AG04450 (cell line): ENCODE results near the gene OR10G6. TPM values are rescaled to one million over a fixed set of nuclear protein-coding genes. Genes with fewer than 3 reads are reported as not detected.
"Not testable (repeated sequence)": the region's sequence is repeated elsewhere in the genome, so short reads cannot be mapped to it uniquely, and the experiment has no call there.

ENCODE experiments used
- CTCF ChIA-PET: fragments of 300-600, 350-600 bp; formaldehyde crosslinking; extraction: SDS; loops from one replicate; lab custom pipeline; 2022; ENCODE audit warnings: antibody characterized with exemption, inconsistent platforms; lab: Charles Lee
- POLR2A ChIA-PET: fragments of 350-600 bp; formaldehyde crosslinking; extraction: SDS; loops from one replicate; lab custom pipeline; 2021; ENCODE audit warnings: antibody characterized with exemption, inconsistent platforms; lab: Yijun Ruan, JAX
- DNase-seq: peaks from one replicate; pipeline ENCODE4 v3.0.0-alpha.2; 2011; ENCODE audit warnings: low read depth, low spot score
- H3K27ac ChIP-seq: one replicate; pipeline ENCODE4 v1.5.1; 2012; ENCODE audit warnings: low read depth, low read length, control low read depth
- H3K27me3 ChIP-seq: one replicate; pipeline ENCODE4 v1.6.0; 2012; ENCODE audit warnings: low read length; ENCODE audit not compliant: control insufficient read depth, insufficient read depth
- H3K4me3 ChIP-seq: 2 replicates; pipeline ENCODE4 v1.5.1; 2011; ENCODE audit warnings: mild to moderate bottlenecking, low read depth, low read length, control low read depth
- H3K9me3 ChIP-seq: 2 replicates; pipeline ENCODE4 v1.5.1; 2012; ENCODE audit warnings: low read length; ENCODE audit not compliant: control insufficient read depth, insufficient read depth
- CTCF ChIP-seq: IDR thresholded peaks from 2 replicates; pipeline ENCODE4 v1.5.1; 2011; ENCODE audit warnings: low read depth, low read length, control low read depth, inconsistent platforms
- polyA plus RNA-seq: library from polyadenylated mRNA; depleted of rRNA; stranded (reverse); fragments of >200 nt; gene quantifications from 2 replicates; pipeline ENCODE4 v1.2.3, GENCODE V29; 2011

Gene OR10G6
- polyA plus RNA-seq, 1 experiment = not detected

GRCh38 chr11:124026498-124026897 lies 31.5 kb upstream of the OR10G6 start, which contains the start of gene OR10G8:
Gene OR10G8, plus strand, starts transcription at chr11:124026798. Its CDS starts 2,825 bp downstream, at chr11:124029623.
- Histone ChIP-seq H3K9me3 (no peaks in the 10 kb centered on the region), H3K27me3 (no peaks in the 10 kb centered on the region), H3K27ac (no peak within 1 kb of the TSS), H3K4me3 (no peak within 1 kb of the TSS)
- TF ChIP-seq CTCF = no peak
- no peak for DNase-seq
- ChIA-PET POLR2A (no interaction called here), CTCF (no interaction called here)

GRCh38 chr11:124015837-124016236 lies 20.9 kb upstream of the OR10G6 start:
- H3K4me3 ChIP-seq, DNase-seq, POLR2A ChIA-PET, H3K9me3 ChIP-seq, H3K27ac ChIP-seq, H3K27me3 ChIP-seq, CTCF ChIA-PET: not testable (repeated sequence)

GRCh38 chr11:124012697-124013096 lies 17.7 kb upstream of the OR10G6 start, which contains the start of gene OR10G4:
Gene OR10G4, plus strand, starts transcription at chr11:124012997. Its CDS starts 2,578 bp downstream, at chr11:124015575.
- no peak within 1 kb of the TSS for H3K4me3 ChIP-seq
- no peaks in the 10 kb centered on the region for H3K9me3 ChIP-seq
- ChIA-PET CTCF (no interaction called here), POLR2A (no interaction called here)
- no peak within 1 kb of the TSS for H3K27ac ChIP-seq
- DNase-seq = no peak
- TF ChIP-seq CTCF = no peak
- H3K27me3 ChIP-seq = no peaks in the 10 kb centered on the region

- ChIA-PET POLR2A (no interaction called here), CTCF (no interaction called here)
- no peak for TF ChIP-seq CTCF
- no peak for DNase-seq
- Histone ChIP-seq H3K27me3 (no peaks in the 10 kb centered on the region), H3K4me3 (no peak overlapping the region), H3K9me3 (peaks cover 8% of the 10 kb centered on the region; the same call in 1 of the 2 replicates), H3K27ac (no peak overlapping the region)
Observed at GRCh38 chr11:123979311-123979710, 15.7 kb downstream of the OR10G6 start.

GRCh38 chr11:123977731-123978347 lies 17.1 kb downstream of the OR10G6 start, which contains the start of gene OR10S1:
Gene OR10S1, minus strand, starts transcription at chr11:123977781. Its CDS starts 117 bp downstream, at chr11:123977664.
- no peak within 1 kb of the TSS for H3K4me3 ChIP-seq
- ChIA-PET CTCF (no interaction called here), POLR2A (no interaction called here)
- H3K9me3 ChIP-seq = peaks cover 8% of the 10 kb centered on the region; the same call in 1 of the 2 replicates
- DNase-seq = no peak
- no peaks in the 10 kb centered on the region for H3K27me3 ChIP-seq
- H3K27ac ChIP-seq = no peak within 1 kb of the TSS
- TF ChIP-seq CTCF = no peak
